WTC11 (cell line): ENCODE data around the gene HMBS. TPM values are rescaled to one million over a fixed set of nuclear protein-coding genes. Genes with fewer than 3 reads are reported as not detected.

Experiments
- CREM ChIP-seq: sonication (generic); formaldehyde crosslinking; IDR thresholded peaks from 2 replicates; pipeline ENCODE4 v1.8.1; 2022; ENCODE audit warnings: mild to moderate bottlenecking, missing genetic modification reagents, moderate library complexity
- FOXK1 ChIP-seq: sonication (generic); formaldehyde crosslinking; IDR thresholded peaks from 2 replicates; pipeline ENCODE4 v1.8.0; 2022; ENCODE audit warnings: mild to moderate bottlenecking, moderate library complexity, missing genetic modification reagents
- FOXP1 ChIP-seq: sonication (generic); formaldehyde crosslinking; IDR thresholded peaks from 2 replicates; pipeline ENCODE4 v1.8.0; 2022; ENCODE audit warnings: missing genetic modification reagents, mild to moderate bottlenecking, moderate library complexity, borderline replicate concordance
- GTF2I ChIP-seq: fragments of 250-450 bp; sonication (Bioruptor Pico); conservative IDR thresholded peaks from 2 replicates; pipeline ENCODE4 v1.4.0; 2021; ENCODE audit warnings: mild to moderate bottlenecking
- IRF2 ChIP-seq: sonication (generic); formaldehyde crosslinking; IDR thresholded peaks from 2 replicates; pipeline ENCODE4 v1.8.0; 2022; ENCODE audit warnings: low read depth, missing genetic modification reagents, borderline replicate concordance
- JUN ChIP-seq: sonication (generic); formaldehyde crosslinking; IDR thresholded peaks from 2 replicates; pipeline ENCODE4 v1.8.0; 2023; ENCODE audit warnings: mild to moderate bottlenecking, missing genetic modification reagents
- NFATC4 ChIP-seq: fragments of 250-450 bp; sonication (Bioruptor Pico); IDR thresholded peaks from 2 replicates; pipeline ENCODE4 v1.9.0; 2021; ENCODE audit warnings: mild to moderate bottlenecking
- NFE2L1 ChIP-seq: sonication (generic); formaldehyde crosslinking; IDR thresholded peaks from 2 replicates; pipeline ENCODE4 v1.8.1; 2023; ENCODE audit warnings: missing genetic modification reagents
- NR2C2 ChIP-seq: sonication (generic); formaldehyde crosslinking; IDR thresholded peaks from 2 replicates; pipeline ENCODE4 v1.8.0; 2022; ENCODE audit warnings: mild to moderate bottlenecking, missing genetic modification reagents
- SMAD3 ChIP-seq: sonication (generic); formaldehyde crosslinking; IDR thresholded peaks from 2 replicates; pipeline ENCODE4 v1.8.0; 2022; ENCODE audit warnings: missing genetic modification reagents, mild to moderate bottlenecking, borderline replicate concordance
- SMAD4 ChIP-seq: sonication (generic); formaldehyde crosslinking; IDR thresholded peaks from 2 replicates; pipeline ENCODE4 v1.8.0; 2022; ENCODE audit warnings: mild to moderate bottlenecking, missing genetic modification reagents
- TEAD1 ChIP-seq: sonication (generic); formaldehyde crosslinking; IDR thresholded peaks from 2 replicates; pipeline ENCODE4 v1.8.0; 2022; ENCODE audit warnings: mild to moderate bottlenecking, missing genetic modification reagents
- ZNF416 ChIP-seq: fragments of 250-450 bp; sonication (Bioruptor Pico); IDR thresholded peaks from 2 replicates; pipeline ENCODE4 v1.9.0; 2021; ENCODE audit warnings: mild to moderate bottlenecking, inconsistent platforms
- ZNF423 ChIP-seq: fragments of 250-450 bp; sonication (Bioruptor Pico); IDR thresholded peaks from 2 replicates; pipeline ENCODE4 v2.1.2; 2022; ENCODE audit warnings: mild to moderate bottlenecking, moderate library complexity
- ZNF671 ChIP-seq: fragments of 250-450 bp; sonication (Bioruptor Pico); IDR thresholded peaks from 2 replicates; pipeline ENCODE4 v1.8.0; 2021; ENCODE audit warnings: mild to moderate bottlenecking
- total RNA-seq: library from RNA; stranded (reverse); gene quantifications from 3 replicates; pipeline ENCODE4 v1.2.3, GENCODE V29; 2021
- TF ChIP-seq, protein P1 (sequence below): fragments of 250-450 bp; sonication (Bioruptor Pico); IDR thresholded peaks from 2 replicates; pipeline ENCODE4 v1.9.0; 2021; ENCODE audit warnings: mild to moderate bottlenecking
- TF ChIP-seq, protein P2 (sequence below): sonication (generic); formaldehyde crosslinking; IDR thresholded peaks from 2 replicates; pipeline ENCODE4 v1.8.1; 2022; ENCODE audit warnings: low read depth, mild to moderate bottlenecking, moderate library complexity, missing genetic modification reagents, borderline replicate concordance
- TF ChIP-seq, protein P3 (sequence below): sonication (generic); formaldehyde crosslinking; IDR thresholded peaks from 2 replicates; pipeline ENCODE4 v1.8.0; 2022; ENCODE audit warnings: mild to moderate bottlenecking, missing genetic modification reagents
- TF ChIP-seq, protein P4 (sequence below): sonication (generic); formaldehyde crosslinking; IDR thresholded peaks from 2 replicates; pipeline ENCODE4 v1.8.1; 2022; ENCODE audit warnings: mild to moderate bottlenecking, moderate library complexity, missing genetic modification reagents
- TF ChIP-seq, protein P5 (sequence below): sonication (generic); formaldehyde crosslinking; IDR thresholded peaks from 2 replicates; pipeline ENCODE4 v1.8.1; 2023; ENCODE audit warnings: mild to moderate bottlenecking, missing genetic modification reagents, moderate library complexity
- TF ChIP-seq, protein P6 (sequence below): sonication (generic); formaldehyde crosslinking; IDR thresholded peaks from 2 replicates; pipeline ENCODE4 v1.8.1; 2022; ENCODE audit warnings: missing genetic modification reagents, borderline replicate concordance
- TF ChIP-seq, protein P7 (sequence below): sonication (generic); formaldehyde crosslinking; conservative IDR thresholded peaks from 2 replicates; pipeline ENCODE4 v1.8.1; 2023; ENCODE audit warnings: mild to moderate bottlenecking, low read depth, missing genetic modification reagents, moderate library complexity
- TF ChIP-seq, protein P8 (sequence below): sonication (generic); formaldehyde crosslinking; conservative IDR thresholded peaks from 2 replicates; pipeline ENCODE4 v1.8.1; 2022; ENCODE audit warnings: mild to moderate bottlenecking, missing genetic modification reagents
- TF ChIP-seq, protein P9 (sequence below): fragments of 250-450 bp; sonication (Bioruptor Pico); conservative IDR thresholded peaks from 2 replicates; pipeline ENCODE4 v1.9.0; 2021; ENCODE audit warnings: mild to moderate bottlenecking

HMBS gene
- total RNA-seq, 1 experiment from 2014 or later: 62.3 TPM

DNA sequence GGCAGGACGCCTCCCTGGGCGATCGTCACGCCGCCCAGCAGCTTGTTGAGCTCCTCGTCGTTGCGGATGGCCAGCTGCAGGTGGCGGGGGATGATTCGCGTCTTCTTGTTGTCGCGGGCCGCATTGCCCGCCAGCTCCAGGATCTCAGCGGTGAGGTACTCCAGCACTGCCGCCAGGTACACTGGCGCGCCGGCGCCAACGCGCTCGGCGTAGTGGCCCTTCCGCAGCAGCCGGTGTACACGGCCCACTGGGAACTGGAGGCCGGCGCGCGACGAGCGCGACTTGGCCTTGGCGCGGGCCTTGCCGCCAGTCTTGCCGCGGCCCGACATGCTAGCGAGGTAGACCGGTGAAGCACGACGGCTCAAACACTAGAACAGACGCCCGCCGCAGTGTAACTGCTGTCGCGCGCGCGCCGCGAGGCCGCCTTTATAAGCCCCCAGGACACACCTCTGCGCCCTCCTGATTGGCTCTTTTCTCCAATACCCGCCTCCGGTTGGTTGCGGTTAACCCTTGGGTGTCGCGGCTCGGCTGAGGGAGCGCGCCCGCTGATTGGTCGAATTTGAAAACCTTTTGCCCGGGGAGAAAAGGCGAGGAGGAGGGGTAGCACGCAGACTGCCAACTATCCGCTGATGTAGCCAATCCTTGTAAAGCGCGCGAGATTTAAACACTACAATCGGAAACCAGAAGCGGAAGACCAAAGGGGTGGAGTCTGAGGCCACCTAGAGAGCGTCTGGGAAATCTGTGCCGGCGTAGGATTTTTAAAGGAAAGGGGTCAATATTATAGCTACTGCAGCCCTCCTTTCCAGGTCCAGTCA, 10.6 kb downstream of the HMBS start (continued):
- TF ChIP-seq JUN (no peak; the same call in none of the 2 replicates), FOXP1 (peak; percentile 93), IRF2 (CRISPR knock-in tag) (no peak), TEAD1 (CRISPR knock-in tag) (peak; percentile 90), NR2C2 (CRISPR knock-in tag) (no peak), ZNF416 (peak; percentile 95), SMAD4 (0 out of 2 replicates have a peak, but pooled peaks have one; percentile 76), NFE2L1 (CRISPR knock-in tag) (no peak; the same call in 1 of the 2 replicates), GTF2I (CRISPR knock-in tag) (no peak), CREM (CRISPR knock-in tag) (peak; percentile 84), ZNF671 (peak; percentile 51; the same call in 1 of the 2 replicates), NFATC4 (CRISPR knock-in tag) (peak; percentile 88; the same call in 1 of the 2 replicates), SMAD3 (CRISPR knock-in tag) (no peak; the same call in 1 of the 2 replicates), ZNF423 (CRISPR knock-in tag) (no peak), FOXK1 (CRISPR knock-in tag) (no peak; the same call in 1 of the 2 replicates)
- TF ChIP-seq, protein P1, sequence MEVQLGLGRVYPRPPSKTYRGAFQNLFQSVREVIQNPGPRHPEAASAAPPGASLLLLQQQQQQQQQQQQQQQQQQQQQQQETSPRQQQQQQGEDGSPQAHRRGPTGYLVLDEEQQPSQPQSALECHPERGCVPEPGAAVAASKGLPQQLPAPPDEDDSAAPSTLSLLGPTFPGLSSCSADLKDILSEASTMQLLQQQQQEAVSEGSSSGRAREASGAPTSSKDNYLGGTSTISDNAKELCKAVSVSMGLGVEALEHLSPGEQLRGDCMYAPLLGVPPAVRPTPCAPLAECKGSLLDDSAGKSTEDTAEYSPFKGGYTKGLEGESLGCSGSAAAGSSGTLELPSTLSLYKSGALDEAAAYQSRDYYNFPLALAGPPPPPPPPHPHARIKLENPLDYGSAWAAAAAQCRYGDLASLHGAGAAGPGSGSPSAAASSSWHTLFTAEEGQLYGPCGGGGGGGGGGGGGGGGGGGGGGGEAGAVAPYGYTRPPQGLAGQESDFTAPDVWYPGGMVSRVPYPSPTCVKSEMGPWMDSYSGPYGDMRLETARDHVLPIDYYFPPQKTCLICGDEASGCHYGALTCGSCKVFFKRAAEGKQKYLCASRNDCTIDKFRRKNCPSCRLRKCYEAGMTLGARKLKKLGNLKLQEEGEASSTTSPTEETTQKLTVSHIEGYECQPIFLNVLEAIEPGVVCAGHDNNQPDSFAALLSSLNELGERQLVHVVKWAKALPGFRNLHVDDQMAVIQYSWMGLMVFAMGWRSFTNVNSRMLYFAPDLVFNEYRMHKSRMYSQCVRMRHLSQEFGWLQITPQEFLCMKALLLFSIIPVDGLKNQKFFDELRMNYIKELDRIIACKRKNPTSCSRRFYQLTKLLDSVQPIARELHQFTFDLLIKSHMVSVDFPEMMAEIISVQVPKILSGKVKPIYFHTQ: 0 out of 2 replicates have a peak, but pooled peaks have one; percentile 88
- TF ChIP-seq, protein P2, sequence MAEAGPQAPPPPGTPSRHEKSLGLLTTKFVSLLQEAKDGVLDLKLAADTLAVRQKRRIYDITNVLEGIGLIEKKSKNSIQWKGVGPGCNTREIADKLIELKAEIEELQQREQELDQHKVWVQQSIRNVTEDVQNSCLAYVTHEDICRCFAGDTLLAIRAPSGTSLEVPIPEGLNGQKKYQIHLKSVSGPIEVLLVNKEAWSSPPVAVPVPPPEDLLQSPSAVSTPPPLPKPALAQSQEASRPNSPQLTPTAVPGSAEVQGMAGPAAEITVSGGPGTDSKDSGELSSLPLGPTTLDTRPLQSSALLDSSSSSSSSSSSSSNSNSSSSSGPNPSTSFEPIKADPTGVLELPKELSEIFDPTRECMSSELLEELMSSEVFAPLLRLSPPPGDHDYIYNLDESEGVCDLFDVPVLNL (CRISPR knock-in tag): 0 out of 2 replicates have a peak, but pooled peaks have one; percentile 59
- TF ChIP-seq, protein P3, sequence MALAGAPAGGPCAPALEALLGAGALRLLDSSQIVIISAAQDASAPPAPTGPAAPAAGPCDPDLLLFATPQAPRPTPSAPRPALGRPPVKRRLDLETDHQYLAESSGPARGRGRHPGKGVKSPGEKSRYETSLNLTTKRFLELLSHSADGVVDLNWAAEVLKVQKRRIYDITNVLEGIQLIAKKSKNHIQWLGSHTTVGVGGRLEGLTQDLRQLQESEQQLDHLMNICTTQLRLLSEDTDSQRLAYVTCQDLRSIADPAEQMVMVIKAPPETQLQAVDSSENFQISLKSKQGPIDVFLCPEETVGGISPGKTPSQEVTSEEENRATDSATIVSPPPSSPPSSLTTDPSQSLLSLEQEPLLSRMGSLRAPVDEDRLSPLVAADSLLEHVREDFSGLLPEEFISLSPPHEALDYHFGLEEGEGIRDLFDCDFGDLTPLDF: 0 out of 2 replicates have a peak, but pooled peaks have one; percentile 44
- TF ChIP-seq, protein P4, sequence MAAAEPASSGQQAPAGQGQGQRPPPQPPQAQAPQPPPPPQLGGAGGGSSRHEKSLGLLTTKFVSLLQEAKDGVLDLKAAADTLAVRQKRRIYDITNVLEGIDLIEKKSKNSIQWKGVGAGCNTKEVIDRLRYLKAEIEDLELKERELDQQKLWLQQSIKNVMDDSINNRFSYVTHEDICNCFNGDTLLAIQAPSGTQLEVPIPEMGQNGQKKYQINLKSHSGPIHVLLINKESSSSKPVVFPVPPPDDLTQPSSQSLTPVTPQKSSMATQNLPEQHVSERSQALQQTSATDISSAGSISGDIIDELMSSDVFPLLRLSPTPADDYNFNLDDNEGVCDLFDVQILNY (CRISPR knock-in tag): peak; percentile 91
- TF ChIP-seq, protein P5, sequence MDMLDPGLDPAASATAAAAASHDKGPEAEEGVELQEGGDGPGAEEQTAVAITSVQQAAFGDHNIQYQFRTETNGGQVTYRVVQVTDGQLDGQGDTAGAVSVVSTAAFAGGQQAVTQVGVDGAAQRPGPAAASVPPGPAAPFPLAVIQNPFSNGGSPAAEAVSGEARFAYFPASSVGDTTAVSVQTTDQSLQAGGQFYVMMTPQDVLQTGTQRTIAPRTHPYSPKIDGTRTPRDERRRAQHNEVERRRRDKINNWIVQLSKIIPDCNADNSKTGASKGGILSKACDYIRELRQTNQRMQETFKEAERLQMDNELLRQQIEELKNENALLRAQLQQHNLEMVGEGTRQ (CRISPR knock-in tag): no peak
- TF ChIP-seq, protein P6, sequence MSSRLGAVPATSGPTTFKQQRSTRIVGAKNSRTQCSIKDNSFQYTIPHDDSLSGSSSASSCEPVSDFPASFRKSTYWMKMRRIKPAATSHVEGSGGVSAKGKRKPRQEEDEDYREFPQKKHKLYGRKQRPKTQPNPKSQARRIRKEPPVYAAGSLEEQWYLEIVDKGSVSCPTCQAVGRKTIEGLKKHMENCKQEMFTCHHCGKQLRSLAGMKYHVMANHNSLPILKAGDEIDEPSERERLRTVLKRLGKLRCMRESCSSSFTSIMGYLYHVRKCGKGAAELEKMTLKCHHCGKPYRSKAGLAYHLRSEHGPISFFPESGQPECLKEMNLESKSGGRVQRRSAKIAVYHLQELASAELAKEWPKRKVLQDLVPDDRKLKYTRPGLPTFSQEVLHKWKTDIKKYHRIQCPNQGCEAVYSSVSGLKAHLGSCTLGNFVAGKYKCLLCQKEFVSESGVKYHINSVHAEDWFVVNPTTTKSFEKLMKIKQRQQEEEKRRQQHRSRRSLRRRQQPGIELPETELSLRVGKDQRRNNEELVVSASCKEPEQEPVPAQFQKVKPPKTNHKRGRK (CRISPR knock-in tag): no peak
- TF ChIP-seq, protein P7, sequence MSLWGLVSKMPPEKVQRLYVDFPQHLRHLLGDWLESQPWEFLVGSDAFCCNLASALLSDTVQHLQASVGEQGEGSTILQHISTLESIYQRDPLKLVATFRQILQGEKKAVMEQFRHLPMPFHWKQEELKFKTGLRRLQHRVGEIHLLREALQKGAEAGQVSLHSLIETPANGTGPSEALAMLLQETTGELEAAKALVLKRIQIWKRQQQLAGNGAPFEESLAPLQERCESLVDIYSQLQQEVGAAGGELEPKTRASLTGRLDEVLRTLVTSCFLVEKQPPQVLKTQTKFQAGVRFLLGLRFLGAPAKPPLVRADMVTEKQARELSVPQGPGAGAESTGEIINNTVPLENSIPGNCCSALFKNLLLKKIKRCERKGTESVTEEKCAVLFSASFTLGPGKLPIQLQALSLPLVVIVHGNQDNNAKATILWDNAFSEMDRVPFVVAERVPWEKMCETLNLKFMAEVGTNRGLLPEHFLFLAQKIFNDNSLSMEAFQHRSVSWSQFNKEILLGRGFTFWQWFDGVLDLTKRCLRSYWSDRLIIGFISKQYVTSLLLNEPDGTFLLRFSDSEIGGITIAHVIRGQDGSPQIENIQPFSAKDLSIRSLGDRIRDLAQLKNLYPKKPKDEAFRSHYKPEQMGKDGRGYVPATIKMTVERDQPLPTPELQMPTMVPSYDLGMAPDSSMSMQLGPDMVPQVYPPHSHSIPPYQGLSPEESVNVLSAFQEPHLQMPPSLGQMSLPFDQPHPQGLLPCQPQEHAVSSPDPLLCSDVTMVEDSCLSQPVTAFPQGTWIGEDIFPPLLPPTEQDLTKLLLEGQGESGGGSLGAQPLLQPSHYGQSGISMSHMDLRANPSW (CRISPR knock-in tag): no peak
- TF ChIP-seq, protein P8, sequence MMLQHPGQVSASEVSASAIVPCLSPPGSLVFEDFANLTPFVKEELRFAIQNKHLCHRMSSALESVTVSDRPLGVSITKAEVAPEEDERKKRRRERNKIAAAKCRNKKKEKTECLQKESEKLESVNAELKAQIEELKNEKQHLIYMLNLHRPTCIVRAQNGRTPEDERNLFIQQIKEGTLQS (CRISPR knock-in tag): no peak
- TF ChIP-seq, protein P9, sequence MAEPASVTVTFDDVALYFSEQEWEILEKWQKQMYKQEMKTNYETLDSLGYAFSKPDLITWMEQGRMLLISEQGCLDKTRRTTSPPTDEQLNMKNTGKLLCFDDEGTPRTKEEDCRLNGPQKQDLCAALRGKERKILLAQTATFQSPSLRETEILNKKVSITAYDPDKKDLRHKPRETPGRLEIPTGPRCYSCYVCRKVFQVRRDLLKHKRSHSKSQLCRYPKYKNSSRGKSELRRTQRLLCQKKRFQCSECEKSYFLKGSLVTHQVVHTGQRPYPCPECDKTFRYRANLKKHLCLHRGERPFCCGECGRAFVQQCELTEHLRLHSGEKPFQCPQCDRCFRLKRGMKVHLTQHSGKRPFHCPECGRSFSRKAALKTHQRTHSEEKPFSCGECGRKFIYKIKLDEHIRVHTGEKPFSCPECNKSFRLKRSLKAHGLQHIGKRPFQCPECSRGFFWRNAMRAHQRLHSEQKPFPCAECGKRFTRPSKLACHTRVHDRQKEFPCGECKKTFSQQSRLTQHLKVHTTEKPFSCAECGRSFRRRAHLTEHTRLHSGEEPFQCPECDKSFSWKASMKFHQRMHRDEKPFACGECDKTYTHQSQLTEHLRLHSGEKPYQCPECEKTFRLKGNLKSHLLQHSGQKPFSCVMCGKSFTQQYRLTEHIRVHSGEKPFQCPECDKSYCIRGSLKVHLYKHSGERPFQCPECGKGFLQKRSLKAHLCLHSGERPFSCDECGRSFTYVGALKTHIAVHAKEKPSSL: no peak; the same call in 1 of the 2 replicates
